Hematopoietic multipotent progenitor cell treated with erythropoietin and hydrocortisone succinate and interleukin-3 and kit ligand, for 17 days (in vitro differentiated cells): ENCODE results near the gene CXCR5.

ENCODE experiments used
- DNase-seq: peaks from one replicate; pipeline ENCODE4 v3.0.0-alpha.2; 2015; ENCODE audit warnings: low spot score

The CXCR5 gene

DNA sequence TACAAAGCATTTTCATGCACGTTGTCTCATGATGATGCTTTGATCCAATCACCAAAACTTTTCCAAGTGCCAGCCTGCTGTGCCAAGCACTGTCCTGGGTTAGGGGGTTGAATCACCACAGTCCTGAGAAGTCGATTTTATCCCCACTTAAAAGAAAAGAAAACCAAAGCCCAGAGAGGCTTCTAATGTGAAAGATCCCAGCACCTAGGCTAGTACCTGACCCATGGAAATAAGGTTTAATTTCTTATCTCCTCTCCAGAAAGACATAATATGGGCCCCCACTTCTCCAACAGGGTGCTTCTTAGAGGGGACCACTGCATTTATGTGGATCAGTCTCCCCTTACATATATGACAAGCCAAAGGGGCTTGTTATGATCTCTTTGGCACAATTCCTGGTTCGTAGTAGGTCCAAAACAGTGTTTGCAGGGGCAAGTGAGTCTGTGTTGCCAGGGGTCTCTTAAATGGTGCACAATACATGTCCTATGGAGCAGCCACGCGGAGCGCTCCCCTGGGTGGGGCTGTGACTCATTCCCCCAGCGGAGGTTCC lies 43.9 kb downstream of the CXCR5 start:
- DNase-seq, result no peak

DNA sequence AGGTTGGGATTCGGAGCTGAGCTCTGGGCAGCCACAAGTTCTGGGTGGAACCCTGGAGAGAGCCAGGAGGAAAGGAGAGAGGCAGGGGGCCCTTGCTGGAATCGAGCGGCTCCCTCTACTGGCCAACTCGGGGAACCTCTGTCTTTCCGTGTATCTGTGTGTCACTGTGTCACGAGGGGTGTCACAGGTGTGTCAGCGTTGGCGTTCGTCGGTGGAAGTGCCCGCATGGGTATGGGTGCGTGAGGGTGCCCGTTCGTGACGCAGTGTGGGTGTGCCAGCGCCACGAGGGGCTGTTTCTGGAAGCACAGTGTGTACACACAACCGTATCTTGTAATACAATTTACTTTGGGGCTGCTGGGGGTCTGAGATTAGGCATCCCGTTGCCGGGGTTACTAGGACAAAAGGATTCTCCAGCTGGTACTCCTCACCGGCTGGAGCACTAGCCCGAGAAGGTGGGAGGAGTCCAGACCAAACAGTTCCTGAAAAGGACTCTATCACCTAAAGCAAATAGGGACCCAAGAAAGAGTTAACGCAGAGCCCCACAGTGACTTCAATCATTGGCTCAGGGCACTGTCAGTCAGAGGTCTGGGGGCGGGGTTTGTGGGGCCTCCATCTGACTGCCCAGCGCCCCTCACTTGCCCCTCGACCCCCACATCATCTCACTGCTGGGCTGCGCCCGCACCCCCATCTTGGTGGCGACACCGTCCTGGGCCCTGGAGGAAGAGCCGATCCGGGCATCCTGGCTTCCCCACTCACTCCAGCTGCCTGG lies 44.6 kb downstream of the CXCR5 start:
- DNase-seq, result peak; percentile 94

DNA sequence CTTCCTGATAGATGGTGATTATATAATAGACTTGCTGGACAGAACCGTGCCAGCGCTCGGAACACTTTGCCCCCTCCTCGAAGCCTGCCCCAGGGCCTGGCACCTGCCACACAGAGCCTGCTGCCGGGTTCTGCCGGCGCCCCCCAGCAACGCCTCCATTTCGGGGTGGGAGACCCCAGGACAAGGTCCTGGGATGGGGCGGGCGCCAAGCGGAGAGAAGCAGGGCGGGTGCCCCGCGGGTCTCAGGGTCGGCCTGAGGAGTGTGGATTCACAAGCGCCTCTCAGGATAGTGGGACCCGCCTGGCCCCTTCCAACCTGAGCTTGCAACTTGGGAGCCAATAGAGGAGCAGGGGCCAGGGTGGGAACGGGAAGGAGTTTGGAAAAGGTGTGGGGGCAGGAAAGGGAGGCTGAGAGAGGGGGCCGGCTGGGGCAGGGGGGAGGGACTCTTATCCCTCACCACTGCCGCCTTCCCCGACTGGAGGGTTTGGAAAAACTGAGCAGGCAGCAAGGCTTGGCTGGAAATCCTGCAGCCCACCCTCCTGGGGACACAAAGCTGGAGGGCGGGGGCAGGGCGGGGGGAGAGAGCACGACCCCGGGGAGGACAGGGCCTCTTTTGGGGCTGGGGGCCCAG lies 45.3 kb downstream of the CXCR5 start:
- DNase-seq, result no peak

DNA sequence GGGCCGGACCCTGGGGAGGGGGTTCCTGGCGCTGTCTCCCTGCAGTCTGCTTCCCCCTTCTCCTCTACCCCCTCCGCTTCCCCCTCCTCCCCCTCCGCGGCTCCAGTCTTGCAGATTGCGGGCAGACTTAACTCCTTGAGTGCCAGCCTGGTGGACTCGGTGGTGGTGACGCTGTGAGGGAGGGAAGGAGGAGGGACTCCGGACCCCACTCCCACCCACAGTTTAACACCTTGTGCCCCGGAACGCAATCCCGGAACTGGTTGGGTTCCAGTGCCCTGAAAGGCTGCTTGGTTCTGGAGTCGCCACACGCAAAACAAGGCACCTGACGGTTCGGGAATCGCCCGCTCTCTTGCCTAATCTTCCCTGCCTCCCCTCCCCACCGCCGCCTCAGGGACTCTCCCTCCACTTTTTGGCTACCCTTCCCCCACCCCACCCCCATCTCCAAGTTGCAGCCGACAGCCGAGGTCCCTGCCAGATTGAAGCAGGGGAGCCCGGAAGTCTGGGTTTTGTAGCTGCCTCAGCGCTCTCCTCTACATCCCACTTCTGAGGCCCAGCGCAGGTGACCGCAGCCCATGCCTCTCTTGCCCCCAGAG lies 45.9 kb downstream of the CXCR5 start:
- peak; percentile 11 for DNase-seq

DNA sequence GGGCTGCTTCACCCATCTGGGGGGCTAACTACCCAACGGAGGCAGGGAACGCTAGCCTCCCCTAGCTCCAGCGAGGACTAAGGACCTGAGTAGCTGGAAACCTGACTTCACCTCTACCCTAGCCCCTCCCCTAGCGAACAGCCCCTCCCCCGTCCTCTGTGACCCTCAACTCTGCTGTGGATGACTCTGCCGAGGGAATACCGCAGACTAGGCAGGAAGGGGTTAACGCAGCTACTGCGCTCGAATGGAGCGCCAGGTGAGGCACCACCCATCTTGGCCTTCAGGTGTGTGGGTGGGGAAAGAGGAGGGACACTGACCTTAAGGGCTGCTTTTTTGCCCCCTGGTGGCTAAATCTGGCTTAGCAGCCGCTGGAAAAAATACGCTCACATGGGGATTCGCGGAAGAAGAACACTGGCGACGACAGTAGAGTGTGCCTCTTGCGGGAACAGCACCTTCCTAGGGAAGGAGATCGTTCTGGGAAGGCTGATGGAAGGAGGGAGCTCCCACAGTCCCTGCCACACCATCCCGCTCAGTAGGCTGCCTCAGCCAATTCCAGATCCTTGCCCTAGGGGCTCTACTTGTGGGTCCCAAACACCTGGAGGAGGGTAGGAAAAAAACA lies 46.5 kb downstream of the CXCR5 start:
- DNase-seq, result peak; percentile 87

DNA sequence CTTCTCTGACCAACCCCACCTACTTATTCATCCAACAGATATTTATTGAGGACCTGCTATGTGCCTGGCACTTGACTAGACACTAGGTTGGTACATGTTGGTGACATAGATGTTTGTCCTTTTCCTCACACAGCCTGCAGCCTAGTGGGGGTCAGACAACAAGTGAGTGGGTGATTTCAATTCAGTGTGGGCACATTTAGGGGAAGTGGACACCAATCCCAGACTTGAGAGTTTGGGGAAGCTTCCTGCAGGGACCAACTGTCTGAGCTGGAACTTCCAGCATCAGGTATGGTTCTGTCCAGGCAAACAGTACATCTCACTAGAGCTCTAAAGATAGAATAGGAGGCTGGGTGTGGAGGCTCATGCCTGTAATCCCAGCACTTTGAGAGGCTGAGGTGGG lies 47.9 kb downstream of the CXCR5 start:
- DNase-seq, result no peak

DNA sequence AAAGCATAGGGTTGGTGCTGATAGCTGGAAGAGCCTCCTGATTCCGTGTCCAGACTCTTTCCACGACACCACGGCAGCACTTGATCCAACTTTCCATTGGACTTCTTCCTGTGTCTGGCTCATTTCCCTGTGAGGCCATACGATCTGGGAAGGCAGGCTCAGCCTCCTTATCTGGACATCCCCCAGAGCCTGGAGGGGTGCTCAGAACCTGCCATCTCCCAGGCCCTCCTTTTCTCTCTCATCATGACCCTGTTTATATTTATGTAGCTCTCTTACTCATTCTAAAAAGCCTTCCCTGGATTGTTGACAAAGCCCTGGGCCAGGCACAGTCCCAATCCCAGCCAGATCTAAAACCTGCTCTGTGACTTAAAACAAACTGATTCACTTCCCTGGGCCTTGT lies 49.8 kb downstream of the CXCR5 start:
- DNase-seq, result no peak

DNA sequence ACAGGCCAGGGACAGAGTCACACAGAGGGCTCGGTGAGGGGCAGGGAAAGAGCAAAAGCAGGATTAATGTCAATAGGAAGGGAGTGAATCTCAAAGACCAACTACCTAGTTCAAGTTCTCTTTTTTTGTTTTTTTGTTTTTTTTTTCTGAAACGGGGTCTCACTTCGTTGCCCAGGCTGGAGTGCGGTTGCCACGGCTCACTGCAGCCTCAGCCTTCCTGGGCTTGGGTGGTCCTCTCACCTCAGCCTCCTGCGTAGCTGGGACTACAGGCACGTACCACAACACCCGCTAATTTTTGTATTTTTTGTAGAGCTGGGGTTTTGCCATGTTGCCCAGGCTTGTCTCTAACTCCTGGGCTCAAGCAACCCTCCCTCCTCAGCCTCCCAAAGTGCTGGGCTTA lies 51.7 kb downstream of the CXCR5 start:
- no peak for DNase-seq

DNA sequence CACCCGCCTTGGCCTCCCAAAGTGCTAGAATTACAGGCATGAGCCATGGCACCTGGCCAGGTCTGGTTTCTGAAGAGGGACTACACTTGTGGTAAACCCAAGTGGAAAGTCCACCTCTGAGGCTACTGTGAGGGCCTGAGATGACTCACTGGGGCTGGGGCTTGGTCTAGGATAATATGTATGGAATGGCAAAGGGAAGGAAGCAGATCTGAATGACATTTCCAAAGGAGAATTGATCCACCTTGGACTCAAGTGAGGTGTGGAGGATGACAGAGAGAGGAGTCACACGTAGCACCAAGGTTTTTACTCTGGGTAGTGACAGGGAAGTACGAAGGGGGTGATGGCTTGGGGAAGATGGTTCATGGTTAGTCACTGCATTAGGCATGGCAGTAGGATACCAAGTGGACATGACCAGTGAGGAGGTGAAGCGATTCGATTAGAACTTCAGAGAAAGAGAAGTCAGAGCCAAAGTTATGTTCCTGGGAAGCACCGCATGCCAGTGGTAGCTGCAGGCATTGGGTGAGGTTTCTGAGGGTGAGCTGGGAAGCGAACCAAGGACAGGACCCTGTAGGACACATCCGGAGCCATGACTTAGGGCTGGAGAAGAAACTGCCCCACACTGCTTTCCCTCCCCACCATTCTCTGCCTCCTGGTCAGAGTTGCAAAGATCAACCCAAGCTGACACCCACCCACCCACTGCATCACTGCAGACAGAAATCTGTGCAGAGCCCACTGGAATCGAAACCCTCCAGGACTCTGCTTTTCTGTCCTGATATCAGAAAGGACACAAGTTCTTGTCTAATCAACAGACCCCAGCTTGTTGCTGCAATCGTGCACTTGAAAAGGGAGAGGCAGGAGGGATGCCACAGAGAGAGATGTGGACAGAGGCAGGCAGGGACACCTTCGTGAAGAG lies 55.1 kb downstream of the CXCR5 start:
- DNase-seq, result no peak

DNA sequence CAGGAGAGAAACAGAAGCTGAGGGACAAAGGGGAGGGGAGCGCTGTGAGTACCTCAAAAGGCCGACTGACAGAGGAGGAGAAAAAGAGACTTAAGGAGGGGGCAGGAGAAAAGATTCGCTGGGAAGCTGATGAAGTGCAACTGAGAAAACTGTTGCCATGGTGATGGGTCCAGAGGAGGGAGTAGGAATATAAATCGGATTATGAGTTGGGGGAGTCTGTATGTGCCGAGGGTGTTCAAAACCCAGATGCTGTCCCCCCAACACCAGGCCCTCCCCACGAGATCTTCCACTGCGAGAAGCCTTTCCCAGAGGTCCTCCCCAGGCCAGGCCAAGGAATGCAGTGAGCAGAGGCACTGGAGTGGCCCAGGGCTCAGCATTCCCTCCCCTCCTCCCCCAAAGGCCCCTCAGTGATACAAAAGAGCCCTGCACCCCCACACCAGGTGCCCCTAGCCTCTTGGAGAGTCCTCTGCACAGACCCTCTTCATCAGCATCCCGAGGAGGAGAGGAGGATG lies 55.8 kb downstream of the CXCR5 start:
- no peak for DNase-seq

DNA sequence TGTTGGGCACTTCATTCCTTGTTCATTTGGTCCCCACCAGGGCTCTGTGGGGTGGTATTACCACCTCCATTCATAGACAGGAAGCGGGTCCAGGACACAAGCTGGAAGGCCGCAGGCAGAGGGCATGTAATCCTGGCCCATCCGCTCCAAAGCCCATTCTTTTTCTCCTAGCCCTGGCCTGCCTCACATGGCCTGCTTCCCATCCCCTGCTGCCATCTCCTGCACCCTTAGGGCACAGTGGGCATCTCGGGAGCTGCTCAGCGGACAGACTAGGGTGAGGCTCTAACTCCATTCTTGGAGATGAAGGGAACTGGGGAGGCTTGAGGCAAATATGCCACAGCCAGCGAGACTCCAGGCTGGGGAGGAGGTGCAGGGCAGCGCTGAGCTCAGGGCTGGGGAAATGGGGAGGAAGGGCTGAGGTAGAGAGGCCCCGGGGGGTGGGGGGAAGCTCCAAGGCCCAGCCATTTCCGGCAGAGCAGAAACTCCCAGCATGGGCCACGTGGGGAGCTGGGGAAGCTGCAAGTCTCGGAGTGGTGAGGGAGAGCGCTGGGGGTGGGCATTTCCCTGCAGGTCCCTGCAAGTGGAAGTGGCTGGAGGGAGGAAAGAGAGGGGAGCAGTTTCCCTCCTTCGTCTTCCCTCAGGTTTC lies 56.4 kb downstream of the CXCR5 start:
- no peak for DNase-seq

DNA sequence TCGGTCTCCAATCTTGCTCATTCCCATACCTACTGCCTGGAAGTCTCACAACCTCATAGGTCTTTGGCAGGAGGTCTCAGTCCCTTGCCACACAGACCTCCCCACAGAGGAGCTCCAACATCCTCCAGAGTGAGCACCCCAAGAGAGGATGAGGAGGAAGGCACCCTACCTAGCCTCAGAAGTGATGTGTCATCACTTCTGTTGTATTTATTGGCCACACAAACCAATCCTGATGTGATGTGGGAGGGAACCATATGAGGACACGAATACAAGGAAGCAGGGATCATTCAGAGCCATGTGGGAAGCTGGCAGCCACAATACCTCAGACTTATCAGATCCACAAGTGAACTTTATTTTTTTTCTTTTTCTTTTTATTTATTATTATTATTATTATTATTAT lies 63.4 kb downstream of the CXCR5 start:
- DNase-seq, result no peak
